ENCODE measurements around the gene LMF1.

GRCh38 chr16:912684-913613 lies 57.8 kb downstream of the LMF1 start:
- TF ChIP-seq, protein P1, sequence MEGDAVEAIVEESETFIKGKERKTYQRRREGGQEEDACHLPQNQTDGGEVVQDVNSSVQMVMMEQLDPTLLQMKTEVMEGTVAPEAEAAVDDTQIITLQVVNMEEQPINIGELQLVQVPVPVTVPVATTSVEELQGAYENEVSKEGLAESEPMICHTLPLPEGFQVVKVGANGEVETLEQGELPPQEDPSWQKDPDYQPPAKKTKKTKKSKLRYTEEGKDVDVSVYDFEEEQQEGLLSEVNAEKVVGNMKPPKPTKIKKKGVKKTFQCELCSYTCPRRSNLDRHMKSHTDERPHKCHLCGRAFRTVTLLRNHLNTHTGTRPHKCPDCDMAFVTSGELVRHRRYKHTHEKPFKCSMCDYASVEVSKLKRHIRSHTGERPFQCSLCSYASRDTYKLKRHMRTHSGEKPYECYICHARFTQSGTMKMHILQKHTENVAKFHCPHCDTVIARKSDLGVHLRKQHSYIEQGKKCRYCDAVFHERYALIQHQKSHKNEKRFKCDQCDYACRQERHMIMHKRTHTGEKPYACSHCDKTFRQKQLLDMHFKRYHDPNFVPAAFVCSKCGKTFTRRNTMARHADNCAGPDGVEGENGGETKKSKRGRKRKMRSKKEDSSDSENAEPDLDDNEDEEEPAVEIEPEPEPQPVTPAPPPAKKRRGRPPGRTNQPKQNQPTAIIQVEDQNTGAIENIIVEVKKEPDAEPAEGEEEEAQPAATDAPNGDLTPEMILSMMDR (IDR thresholded peaks at IDR 0.05 in 2 of 3, conservative IDR thresholded peaks at IDR 0.05 in 1 of 3; ENCODE audit: borderline replicate concordance in 1 of 3, insufficient read depth in 1 of 3, low read depth in 2 of 3, low read length in 2 of 3): no peak
- TF ChIP-seq POLR2A (IDR thresholded peaks at IDR 0.05; ENCODE audit: borderline replicate concordance, extremely low read depth, insufficient read depth, insufficient read length) (no peak), MAX (IDR thresholded peaks at IDR 0.05) (no peak), SP1 (IDR thresholded peaks at IDR 0.05; ENCODE audit: low read depth) (no peak), FOSL1 (IDR thresholded peaks at IDR 0.05; ENCODE audit: low read depth) (no peak), SIN3A (IDR thresholded peaks at IDR 0.05; ENCODE audit: low read depth) (no peak), CEBPB (IDR thresholded peaks at IDR 0.05; ENCODE audit: low read depth) (no peak), EZH2 (IDR thresholded peaks at IDR 0.05) (no peak)
- TF ChIP-seq, protein P2, sequence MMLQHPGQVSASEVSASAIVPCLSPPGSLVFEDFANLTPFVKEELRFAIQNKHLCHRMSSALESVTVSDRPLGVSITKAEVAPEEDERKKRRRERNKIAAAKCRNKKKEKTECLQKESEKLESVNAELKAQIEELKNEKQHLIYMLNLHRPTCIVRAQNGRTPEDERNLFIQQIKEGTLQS (IDR thresholded peaks at IDR 0.05): no peak

Data from HCT116 (cell line).